DLD1 (cell line): ENCODE data around the gene RNF157.
"Not testable (repeated sequence)": the region's sequence is repeated elsewhere in the genome, so short reads cannot be mapped to it uniquely, and the experiment has no call there.

Source experiments
- in situ Hi-C: cut with HindIII; loops from 2 replicates; pipeline ENCODE4 v1.10.0; 2017; ENCODE audit warnings: low sequenced_read_pairs

The RNF157 gene

DNA sequence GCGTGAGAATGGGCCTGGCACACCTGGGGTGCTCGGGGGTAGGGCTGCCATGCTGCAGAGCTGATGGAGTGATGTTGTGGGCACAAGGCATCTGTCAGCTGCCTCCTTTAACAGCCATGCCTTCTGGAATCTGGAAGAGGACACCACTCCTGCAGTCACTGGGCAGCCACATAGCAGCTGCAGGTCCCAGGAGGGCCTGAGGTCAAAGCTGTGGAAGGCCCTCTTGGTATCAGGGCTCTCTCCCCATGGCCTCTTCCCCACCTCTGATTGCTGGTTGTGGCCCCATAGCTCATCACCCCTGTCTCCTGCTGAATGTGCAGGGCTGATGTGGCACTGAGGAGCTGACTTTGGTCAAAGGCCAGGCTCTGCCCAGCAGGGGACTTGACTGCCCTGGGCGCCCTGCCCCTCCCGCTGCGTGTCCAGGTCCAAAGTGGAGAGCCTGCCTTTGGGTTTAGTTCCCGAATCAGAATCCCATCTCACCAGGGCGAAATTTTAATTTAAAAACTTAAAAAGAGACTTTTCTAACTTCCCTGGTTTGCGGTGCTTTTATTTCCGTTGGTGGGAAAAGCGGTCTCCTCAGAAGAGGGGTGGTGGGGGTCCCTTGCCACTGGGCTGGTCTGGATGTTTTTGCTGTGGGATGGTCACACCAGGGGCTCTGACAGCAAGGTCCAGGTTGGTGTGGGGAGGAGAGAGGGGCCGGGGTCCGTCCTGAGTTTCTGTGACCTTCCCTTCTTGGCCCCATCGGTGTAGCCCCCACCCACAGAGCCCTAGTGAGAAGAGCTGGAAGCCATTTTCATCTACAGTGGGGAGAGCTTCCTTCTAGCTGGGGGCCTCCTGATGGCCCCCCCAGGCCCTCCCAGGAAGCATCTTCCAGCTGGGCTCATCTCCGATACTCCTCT lies 30.7 kb upstream of the RNF157 start:
- in situ Hi-C loops = no loop called here

DNA sequence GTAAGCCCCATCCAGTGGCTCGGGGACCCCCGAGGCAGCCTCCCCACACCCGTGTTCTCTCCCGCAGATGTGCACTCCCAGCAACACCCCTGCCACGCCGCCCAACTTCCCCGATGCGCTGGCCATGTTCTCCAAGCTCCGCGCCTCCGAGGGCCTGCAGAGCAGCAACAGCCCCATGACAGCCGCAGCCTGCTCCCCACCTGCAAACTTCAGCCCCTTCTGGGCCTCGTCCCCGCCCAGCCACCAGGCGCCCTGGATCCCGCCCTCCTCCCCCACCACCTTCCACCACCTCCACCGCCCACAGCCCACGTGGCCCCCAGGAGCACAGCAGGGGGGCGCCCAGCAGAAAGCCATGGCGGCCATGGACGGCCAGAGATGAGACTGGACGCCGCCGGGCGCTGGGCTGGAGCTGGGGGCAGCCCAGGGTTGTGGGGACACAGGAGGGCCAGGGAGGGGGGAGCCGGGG lies 29.9 kb upstream of the RNF157 start:
- in situ Hi-C loops = no loop called here

DNA sequence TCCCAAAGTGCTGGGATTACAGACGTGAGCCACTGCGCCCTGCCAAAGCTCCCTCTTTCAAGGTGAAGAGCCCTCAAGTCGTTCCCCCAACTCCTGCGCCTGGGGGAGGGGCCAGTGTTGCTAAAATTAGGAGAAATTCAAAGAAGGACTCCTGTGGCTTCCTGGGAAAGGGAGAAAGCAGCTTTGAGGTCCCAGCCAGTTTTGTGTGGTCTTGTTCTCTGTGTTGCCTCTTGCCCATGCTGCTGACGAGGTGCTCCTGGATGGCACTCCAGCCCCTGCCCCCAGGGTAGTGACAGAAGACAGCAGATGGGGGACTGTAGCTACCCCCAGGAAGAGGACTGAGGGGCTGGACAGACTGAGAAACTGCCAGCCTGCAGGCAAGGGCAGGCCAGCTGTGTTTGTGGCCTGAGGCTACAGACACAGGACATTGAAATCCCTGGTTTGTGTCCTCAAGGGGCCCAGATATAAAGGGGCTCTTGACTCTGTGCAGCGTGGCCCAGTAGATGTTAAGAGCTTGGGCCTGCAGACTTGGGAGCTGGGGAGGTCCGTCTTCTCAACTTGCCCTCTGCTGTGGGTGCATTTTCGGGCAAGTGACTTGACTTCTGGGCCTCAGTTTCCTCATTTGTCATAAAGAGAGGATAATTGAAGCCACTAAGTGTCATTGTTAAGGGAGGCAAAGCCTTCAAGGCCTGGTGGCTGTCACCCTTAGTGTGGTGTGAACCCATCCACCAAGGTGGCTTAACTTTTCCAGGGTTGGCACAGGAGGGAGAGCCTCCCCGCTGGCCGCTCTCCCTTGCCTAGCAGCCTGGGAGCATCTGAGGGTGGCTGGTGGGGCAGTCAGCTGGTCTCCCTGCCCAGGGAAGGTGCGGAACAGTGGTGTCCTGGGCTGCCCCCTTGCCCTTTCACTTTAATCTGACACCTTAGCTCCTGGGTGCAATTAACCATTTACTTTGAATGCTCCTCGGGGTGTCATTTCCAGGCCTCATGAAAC lies 29.0 kb upstream of the RNF157 start:
- in situ Hi-C loops = no loop called here

DNA sequence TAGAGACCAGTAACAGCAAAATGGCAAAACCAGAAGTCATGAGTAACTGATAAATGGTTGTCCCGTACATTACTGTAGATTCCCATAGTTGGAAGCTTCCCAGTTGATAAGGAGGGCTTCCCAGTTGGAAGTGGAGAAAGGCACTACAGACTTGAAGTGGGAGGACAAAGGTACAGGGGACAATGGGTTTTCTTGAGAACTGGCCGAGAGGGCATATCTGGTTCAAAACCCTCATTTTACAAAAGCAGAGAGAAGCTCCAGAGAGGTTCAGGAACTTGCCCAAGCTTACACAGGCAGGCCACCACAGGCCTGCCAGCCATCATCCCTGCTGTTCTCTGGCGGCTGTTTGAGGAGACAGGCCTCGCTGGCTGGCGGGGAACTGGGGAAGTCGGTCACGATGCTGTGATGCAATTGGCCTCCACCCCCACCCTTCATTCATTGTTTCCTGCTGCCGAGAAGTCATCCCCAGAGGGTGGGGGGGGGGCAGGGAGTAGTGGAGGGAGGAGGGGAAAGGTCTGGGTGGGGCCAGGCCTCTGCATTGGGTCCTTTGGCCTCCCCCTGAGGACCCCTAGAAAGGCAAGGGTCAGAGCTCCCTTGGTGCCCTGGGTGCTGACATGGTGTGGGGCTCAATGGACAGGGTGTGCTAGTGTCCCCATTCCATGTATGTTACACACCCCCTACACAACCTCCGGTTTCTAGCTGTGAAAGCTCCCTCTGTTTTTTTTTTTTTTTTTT lies 27.9 kb upstream of the RNF157 start:
- in situ Hi-C loops = no loop called here

DNA sequence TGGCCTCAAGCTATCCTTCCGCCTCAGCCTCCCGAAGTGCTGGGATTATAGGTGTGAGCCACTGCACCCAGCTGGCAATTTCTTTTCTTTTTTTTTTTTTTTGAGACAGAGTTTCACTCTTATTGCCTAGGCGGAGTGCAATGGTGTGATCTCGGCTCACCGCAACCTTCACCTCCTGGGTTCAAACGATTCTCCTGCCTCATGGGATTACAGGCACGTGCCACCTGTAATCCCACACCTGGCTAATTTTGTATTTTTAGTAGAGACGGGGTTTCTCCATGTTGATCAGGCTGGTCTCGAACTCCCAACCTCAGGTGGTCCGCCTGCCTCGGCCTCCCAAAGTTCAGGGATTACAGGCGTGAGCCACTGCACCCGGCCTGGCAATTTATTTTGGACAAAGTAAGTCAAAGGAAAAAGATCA lies 27.3 kb upstream of the RNF157 start:
- in situ Hi-C loops = not testable (repeated sequence)

DNA sequence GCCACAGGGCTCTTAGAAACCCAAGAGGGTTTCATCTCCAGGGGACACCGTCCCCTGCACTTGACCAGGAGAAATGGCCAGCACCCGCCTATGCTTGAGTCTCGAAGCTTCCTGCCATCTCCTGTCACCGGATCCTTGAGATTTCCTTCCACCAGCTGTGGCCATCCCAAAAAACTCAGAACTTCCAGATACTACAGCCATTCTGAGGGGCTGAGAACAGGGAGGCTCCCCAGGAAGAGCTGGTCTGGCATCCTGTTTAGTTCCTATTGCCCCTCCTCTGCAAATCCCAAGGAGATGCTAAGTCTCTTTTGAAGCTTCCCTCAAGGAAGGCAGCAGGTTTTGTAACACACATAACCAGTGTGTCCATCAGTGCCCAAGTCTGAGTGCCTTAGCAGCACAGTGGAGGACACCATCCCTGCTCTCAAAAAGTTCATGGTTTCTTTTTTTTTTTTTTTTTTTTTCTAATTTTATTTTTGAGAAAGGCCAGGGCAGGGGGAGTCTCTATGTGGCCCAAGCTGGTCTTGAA lies 26.8 kb upstream of the RNF157 start:
- in situ Hi-C loops = no loop called here

DNA sequence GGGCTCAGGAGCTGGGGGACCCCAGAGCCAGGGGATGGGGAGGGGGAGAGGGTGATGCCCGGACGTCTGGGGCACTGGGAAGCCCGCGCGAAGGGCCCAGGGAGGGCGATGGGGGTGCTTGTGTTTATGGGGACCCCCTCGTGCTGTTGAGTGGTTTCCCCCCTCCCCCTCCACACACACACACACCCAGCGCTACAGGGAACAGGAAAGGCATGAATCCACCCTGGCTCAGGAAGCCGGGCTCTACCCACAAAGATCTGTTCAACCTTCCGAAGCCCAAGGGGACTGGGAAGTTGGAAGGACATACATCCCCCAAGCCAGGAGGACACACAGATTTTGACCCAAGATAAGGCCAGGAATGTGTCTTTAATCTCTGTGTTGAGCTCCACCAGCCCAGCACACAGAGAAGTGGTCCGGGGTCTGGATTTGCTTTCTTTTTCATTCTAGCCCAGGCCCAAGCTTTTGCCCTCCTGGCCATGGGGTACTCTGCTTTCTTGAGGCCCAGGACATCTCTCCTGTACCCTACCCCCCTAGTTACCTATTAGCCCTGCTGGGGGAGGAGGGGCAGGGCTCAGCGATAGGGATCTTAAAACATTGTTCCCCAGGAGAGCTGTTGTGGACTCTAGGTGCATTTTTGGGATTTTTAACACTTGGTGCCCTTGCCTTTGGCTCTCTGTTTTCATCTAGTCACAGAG lies 26.1 kb upstream of the RNF157 start:
- in situ Hi-C loops = no loop called here

DNA sequence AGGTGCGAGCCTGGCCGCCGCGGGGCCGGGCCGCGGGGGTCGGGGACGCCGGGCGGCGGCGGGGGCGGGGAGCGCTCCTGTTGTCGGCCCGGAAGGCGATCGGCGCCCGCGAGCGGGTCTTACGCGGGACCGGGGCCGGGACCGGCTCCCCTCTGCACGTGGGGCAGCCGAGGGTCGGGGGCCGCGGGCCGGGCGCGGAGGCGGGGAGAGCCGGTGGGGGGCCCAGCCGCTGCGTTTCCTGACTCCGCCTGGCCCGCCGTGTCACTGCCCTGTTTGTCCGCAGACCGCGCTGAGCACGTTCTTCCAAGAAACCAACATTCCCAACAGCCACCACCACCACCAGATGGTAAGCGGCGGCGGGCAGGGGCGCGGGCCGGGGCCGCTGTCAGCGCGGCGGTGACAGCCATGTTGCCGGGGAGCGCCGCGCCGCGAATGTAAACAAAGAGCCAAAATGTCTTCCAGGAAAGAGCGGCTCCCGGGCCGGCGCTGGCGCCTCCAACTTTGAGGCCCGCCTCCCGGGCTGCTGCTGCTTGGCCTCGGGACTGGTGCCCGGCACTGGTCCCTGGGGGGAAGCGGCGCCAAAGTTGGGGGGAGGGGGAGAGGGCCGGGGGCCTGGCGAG lies 25.4 kb upstream of the RNF157 start:
- in situ Hi-C loops = no loop called here

DNA sequence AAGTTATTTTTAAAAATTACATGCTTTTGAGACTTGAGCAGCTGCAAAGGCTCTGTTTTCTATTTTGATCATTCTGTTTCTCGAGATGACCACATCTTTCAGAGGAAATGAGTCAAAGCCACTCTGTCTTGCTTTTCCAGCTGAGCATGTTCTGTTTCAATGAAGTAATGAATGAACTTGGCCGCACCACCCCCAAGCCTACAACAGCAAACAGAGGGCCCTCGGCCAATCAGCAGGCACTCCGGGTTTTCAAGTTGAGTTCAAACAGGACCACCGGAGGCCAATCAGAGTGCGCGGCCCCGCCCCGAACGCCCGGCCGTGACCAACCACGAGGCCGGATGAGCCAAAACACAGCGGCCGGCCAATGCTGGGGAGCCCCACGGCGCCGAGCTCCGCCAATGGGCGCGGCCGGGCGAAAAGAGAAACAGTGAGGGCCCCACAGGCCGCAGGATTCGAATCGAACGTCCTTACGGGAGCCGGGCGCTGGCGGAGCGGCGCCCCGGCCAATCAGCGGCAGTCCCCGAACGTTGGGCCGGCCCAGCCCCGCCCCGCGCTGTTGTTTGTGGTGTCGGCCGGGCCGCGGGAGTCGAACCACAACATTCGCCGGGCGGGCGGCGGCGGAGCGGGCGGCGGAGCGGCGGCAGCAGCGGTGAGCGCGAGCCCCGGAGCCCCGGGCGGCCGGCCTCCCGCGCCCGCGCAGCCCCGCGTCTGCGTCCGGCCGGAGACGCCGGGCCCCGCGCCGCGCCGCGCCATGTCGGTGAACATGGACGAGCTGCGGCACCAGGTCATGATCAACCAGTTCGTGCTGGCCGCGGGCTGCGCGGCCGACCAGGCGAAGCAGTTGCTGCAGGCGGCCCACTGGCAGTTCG lies 24.7 kb upstream of the RNF157 start, which contains the start of gene UBALD2:
TSS of gene UBALD2 (plus strand) at position 594 of the 869 bp plus-strand sequence. CDS start at position 752, 158 bp downstream.
- in situ Hi-C loops = no loop called here

DNA sequence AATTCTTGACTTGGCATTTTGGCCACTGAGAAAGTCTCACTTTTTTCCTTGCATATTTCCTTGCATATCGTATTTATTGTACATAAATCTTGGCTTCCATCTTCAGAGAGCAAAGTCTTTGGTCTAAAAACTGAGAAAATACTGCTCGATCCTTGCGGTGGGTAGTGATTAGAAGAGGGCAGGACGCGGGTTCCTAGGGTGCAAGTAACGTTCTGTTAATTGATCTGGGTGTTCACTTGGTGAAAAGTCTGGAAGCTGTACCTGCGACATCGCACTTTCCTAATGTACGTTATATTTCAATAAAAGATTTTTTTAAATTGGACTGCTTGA lies 24.1 kb upstream of the RNF157 start:
- in situ Hi-C loops = no loop called here

DNA sequence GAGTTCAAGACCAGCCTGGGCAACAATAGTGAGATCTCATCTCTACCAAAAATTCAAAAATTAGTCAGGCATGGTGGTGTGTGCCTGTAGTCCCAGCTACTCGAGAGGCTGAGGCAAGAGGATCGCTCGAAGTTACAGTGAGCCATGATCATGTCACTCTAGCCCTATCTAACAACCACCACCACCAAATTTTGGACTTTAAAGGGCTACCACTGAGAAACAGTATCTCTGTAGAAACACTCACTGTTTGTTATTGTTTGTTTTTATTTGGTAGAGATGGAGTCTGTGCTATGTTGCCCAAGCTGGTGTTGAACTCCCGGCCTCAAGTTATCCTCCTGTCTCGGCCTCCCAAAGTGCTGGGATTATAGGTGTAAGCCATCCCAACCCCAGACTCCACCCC lies 23.6 kb upstream of the RNF157 start:
- in situ Hi-C loops = no loop called here

DNA sequence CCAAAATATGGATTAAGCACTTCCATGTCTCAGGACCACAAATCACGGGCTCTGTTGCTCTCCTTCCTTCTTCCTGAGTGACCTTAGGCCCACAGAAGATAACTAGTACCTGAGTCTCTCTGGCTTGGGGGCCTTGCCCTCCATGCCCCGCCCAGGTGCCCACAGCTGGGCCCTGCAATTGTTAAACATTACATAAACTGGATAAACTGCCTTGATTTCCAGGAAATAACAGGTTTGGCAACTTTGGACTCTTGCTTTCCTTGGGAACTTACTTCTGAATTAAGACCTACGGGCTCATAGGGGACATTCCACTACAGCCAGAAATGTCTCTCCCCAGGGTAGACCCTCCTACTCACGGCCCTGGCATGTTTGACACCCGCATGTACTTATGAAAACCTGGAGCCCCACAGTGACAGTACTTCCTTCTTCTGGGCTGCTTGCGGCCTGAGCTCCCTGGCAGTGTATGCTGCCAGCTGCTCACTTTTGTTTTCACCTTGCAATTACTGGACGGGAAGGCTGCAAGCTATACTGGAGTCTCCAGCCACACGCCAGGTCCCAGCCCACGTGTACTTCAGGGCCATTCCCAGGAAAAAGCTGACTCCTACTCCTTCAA lies 22.5 kb upstream of the RNF157 start:
- in situ Hi-C loops = no loop called here

DNA sequence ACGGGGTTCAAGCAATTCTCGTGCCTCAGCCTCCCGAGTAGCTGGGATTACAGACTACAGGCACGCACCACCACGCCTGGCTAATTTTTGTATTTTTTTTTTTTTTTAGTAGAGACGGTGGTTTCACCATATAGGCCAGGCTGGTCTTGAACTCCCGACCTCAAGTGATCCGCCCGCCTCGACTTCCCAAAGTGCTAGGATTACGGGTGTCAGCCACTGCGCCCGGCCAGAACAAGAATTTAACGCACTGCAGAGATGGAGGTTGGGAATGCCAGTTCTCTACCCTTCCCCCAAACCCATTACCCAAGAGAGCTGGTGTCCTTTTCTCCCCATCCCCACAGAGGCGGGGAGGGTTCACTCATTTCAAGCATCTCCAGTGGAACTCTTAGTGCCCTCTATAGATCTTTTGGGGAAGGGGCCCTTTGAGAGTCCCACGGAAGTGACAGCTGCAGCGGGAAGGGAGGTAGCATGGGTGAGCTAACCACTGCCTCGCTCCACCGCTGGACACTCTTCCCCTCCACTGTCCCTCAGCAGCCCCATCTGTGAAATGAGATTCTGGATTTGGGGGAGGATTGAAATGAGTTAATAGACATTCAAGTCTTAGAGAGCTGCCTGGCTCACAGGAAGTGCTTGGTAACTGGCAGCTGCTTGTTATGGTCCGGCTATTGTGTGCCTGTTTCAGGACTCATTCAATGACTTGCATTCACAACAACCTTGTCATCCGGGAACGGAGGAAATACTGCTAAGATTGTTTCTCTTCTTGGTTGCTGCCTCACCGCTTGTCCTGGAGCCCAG lies 21.3 kb upstream of the RNF157 start:
- in situ Hi-C loops = no loop called here

DNA sequence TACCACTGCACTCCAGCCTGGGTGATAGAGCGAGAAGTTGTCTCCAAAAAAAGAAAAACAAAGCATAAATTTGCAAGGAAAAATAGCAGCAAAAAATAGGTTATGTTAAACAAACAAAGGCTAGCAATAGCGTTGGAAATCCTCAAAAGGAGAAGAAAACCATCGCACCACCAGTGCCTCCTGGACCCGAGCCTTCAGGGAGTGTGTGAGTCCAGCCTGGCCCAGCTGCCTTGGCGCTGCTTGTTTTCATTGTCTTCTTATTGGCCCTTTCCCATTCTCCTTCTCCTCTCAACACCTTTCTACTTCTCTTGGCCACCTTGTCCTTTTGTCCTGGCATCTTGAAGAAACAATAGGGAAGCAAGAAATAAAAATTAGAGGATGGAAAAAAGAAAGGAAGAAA lies 20.4 kb upstream of the RNF157 start:
- in situ Hi-C loops = no loop called here

DNA sequence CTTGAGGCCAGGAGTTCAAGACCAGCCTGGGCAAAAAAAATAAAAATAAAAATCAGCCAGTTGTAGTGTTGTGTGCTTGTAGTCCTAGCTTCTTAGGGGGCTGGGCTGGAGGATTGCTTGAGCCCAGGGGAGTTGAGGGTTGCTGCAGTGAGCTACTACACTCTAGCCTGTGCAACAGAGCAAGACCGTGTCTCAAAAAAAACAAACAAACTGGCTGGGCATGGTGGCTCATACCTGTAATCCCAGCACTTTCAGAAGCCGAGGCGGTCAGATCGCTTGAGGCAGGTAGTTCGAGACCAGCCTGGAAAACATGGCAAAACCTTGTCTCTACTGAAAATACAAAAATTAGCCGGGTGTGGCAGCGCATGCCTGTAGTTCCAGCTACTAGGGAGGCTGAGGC lies 19.9 kb upstream of the RNF157 start:
- in situ Hi-C loops = no loop called here

DNA sequence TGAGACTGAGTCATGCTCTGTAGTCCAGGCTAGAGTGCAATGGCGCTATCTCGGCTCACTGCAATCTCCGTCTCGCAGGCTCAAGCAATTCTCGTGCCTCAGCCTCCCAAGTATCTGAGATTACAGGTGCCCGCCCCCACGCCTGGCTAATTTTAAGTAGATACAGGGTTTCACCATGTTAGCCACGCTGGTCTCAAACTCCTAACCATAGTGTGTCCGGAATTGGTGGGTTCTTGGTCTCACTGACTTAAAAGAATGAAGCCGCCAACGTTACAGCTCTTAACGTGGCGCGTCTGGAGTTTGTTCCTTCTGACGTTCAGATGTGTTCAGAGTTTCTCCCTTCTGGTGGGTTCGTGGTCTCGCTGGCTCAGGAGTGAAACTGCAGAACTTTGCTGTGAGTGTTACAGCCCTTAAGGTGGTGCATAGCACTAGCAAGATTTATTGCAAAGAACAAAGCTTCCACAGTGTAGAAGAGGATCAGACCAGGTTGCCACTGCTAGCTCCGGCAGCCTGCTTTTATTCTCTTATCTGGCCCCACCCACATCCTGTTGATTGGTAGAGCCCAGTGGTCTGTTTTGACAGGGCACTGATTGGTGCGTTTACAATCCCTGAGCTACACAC lies 16.2 kb upstream of the RNF157 start:
- in situ Hi-C loops = not testable (repeated sequence)
